ENCODE results near the gene TOMM7.

DNA sequence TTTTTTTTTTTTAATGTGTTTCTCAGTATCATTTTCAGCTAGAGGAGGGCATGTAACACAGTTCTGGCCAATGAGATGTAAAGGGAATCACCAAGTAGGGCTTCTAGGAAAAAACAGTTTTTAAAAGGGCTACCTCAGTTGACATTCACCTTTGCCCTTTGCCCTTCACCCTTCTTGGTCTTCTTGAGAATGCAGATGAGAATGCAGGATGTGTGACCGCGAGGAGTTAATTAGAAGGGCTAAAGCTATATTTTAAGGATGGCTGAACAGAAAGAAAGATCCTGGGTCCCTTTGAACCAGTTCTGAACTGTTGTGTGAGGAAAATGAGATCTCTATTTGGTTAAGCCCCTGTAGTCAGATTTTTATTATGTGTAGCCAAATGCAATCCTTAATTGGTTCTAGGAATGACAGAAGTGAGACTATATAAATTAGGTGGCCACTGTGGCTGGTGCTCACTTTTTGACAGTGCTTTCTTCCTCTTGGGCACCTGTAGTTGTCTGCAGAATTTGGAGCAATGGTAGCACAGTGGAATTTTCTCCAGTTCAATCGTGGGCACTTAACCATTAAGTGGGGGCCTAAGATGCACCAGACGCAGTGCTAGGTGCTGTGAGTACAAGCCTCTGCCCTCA, 21.1 kb upstream of the TOMM7 start:
- no peak for TF ChIP-seq TAF1 (IDR thresholded peaks at IDR 0.05; ENCODE audit: low read depth, low read length)
- no peak for TF ChIP-seq POLR2A (IDR thresholded peaks at IDR 0.05; ENCODE audit: low read depth, low read length)
- TF ChIP-seq POLR2AphosphoS5 (IDR thresholded peaks at IDR 0.05; ENCODE audit: low read depth, low read length), result no peak
- TF ChIP-seq POU2F2 (IDR thresholded peaks at IDR 0.05; ENCODE audit: low read depth, low read length), result no peak
- TF ChIP-seq SPI1 (IDR thresholded peaks at IDR 0.05; ENCODE audit: low read depth, low read length), result no peak
- no peak for TF ChIP-seq PAX5 (IDR thresholded peaks at IDR 0.05; ENCODE audit: insufficient read depth, low read length, severe bottlenecking)
